Measurements from ENCODE around the gene CDC16. TPM values are rescaled to one million over a fixed set of nuclear protein-coding genes. Genes with fewer than 3 reads are reported as not detected.

Gene CDC16
- total RNA-seq, 1 experiment from 2014 or later, result 57.7 TPM

Other genes starting within 250 kb of the CDC16 start
- 17.8 and 21.4 TPM in 2 replicates for gene RASA3, start 102.3 kb upstream of the CDC16 start, total RNA-seq (2014; rRNA removed; shearing (Covaris generic))
- not detected in 2 replicates for gene CFAP97D2, start 55.6 kb upstream of the CDC16 start, total RNA-seq (2014; rRNA removed; shearing (Covaris generic))
- gene UPF3A, start 46.7 kb downstream of the CDC16 start, total RNA-seq (2014; rRNA removed; shearing (Covaris generic)), result 28.8 and 34.6 TPM in 2 replicates
- 19.3 and 19.8 TPM in 2 replicates for gene CHAMP1, start 79.6 kb downstream of the CDC16 start, total RNA-seq (2014; rRNA removed; shearing (Covaris generic))

All from A172 (cell line).